Superior temporal gyrus (tissue), 1 donor: ENCODE data around the gene COX19.

Experiments used
- DNase-seq: peaks from one replicate; pipeline ENCODE4 v3.0.0-alpha.2; 2016; ENCODE audit errors: extremely low spot score

The COX19 gene

DNA sequence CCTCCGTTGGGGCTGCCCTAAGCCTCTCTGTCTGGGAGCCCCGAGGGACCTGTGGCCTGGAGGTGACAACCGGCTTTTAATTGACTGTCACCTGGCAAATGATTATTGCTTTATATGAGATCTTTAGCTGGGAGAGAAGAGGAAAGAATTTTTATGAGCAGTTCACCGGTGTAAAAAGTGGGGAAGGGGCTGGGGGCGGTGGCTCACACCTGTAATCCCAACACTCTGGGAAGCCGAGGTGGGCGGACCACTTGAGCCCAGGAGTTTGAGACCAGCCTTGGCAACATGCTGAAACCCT lies 2.6 kb upstream of the COX19 start:
- DNase-seq: no peak

DNA sequence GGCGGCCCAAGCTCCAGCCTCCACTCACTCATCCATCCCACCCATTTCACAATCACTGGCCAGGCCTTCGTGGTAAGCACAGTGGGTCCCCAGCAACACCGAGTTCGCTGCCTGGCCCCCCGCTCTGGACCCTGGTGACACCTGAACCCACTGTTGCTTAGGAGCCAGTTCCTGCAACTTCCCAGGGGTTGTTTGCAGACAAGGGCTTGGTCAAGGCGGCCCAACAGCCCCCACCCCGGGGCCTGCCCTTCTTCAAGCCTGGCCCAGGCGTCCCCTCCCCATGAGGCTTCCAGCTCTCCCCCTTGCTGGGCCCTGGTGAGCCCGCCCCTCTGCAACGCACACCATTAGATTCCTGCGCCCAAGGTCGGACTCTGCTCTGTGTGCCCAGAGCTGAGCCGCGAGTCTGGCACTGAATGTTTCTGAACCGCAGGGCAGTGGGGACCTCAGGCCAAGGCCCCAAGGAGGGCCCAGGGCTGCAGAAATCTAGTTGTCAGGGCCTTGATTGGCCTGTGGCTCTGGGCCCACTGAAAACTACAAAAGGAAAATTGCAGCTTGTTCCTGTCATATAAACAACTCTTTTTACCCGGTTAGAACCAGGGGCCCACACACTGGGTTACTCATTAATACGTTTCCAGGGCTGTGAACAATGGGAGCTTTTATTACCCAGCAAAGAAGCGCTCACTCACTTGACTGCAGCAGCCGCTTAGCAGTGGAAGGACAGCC lies 2.1 kb upstream of the COX19 start:
- peak; percentile 94 for DNase-seq

GRCh38 chr7:976901-977325 lies 1.6 kb upstream of the COX19 start:
- DNase-seq: no peak

GRCh38 chr7:975702-976473 lies 539 bp upstream of the COX19 start:
- DNase-seq: no peak

DNA sequence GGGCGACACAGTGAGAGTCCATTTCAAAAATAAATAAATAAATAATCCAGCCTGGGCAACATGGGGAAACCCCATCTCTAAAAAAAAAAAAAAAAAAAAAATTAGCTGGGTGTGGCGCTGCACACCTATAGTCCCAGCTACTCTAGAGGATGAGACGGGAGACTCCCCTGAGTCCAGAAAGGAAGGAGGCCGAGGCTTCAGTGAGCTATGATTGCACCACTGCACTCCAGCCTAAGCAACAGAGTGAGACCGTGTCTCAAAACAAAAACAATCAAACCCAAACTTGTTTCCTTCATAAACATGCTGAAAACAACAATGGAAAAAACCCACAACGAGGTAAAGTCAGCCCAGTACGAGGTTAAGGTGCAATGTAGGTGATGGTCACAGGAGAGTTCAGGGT lies 1.2 kb downstream of the COX19 start:
- DNase-seq: no peak

DNA sequence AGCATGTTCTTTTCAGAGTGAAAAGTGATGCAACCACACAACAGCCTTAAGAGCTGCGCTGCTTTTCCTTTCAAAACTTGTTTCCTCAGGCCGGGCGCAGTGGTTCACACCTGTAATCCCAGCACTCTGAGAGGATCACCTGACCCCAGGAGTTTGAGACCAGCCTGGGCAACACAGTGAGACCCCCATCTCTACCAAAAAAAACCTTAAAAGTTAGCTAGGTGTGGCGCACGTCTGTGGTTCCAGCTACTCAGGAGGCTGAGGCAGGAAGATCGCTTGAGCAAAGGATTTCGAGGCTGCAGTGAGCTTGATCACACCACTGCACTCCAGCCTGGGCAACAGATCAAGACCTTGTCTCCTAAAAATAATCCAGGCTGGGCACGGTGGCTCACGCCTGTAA lies 2.0 kb downstream of the COX19 start:
- no peak for DNase-seq

DNA sequence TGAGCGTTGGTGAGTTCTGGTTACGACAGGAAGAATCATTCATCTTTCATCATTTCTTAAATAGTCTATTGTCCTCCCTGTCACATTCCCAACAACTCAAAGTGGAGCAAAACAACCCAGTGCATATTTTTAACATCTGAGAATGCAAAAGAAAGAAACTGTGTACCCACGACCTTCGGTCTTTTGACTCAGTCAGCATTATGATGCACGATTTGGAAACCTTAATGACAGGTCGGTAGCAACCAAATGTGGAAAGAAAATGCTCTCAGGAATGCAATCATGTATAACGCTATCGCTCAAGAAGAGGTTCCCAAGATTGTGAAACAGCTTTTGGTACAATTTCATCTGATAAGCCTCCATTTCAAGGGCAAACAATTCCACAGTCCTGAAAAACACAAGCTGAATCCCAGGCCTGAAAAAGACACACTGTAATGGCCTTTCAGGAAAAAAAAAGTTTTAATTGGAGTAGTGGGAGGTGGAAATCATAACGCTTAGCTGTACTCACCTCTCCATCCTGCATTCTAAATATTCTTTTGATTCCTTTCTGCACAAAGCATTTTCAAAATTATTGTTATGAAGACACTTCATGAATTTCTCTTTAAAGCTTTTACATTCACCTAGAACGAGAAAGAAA lies 2.6 kb downstream of the COX19 start:
- DNase-seq: no peak

DNA sequence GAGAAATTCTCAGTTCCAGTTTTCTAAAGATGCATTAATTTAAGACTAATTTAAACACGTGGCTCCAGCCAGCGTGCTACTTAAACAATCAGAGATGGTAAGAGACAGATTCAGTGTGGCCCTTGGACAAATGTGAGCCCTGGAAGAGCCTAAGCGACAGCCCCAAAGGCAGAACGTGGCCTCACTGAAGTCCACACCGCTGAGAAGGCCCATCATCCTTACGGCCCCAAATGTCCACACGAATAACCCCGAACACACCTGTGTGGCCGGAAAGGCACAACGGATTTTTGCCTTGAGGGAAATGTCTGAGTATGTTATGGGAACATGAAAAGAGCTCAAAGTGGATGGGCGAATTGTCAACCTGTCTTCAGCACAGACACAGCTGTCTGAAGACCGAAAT lies 3.2 kb downstream of the COX19 start:
- no peak for DNase-seq

DNA sequence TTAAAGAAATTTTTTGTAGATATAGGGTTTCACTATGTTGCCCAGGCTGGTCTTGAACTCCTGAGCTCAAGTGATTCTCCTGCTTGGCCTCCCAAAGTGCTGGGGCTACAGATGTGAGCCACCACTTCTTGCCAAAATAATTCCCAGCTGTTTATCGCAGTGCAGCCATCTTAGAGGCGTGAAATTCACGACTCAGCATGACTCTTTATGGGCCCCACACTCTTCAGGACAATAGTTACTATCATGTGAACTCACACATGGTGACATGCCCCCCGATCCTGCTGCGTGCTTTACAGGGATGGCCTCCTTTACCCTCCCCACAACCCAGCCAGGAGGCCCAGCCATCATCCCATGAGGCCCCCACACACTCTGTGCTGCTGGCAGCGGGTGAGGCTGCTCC lies 4.6 kb downstream of the COX19 start:
- no peak for DNase-seq

- no peak for DNase-seq
Observed at GRCh38 chr7:969403-969802, 5.9 kb downstream of the COX19 start.

DNA sequence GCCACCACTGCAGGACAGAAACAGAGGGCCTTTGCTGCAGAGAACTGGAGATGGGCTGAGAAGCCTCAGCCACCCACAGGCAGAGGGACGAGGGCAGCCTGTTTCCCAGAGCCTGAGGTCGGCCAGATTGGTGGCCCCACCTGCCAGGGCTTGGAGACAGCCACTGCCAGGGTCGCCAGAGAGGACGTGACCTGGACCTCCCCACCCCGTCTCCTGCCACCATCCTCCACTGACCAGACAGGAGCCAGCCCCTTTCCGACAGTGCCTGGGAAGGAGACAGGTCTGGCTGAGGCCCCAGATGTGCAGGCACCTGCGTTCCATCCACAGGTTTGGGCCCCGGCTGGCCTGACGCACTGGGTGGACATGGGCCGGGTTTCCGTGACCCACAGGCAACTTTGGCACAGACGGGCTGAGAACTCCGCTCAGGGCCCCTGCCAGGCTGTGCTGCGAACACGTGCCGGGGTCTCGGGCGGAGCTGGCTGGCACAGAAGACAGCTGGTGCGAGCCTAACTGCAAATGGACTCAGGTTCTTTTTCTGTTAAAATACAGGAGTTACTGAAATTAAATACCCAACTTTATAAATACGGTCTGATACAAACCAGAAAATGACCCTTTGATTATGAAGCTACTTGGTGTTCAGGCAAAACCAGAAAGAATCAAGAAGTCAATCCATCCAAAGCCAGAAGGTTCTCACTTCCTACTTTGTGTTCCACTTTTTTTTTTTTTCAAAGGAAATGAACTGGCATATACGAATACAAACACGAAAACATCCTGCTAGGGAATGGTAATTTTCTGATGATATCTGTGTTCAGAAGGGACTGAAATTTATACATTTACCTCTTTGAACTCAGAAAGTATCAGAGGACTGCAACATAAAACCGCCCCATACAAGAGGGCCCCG lies 6.9 kb downstream of the COX19 start:
- DNase-seq: no peak

- DNase-seq: no peak
Observed at GRCh38 chr7:967361-968082, 7.8 kb downstream of the COX19 start.

- no peak for DNase-seq
Observed at GRCh38 chr7:966291-967069, 8.9 kb downstream of the COX19 start.

DNA sequence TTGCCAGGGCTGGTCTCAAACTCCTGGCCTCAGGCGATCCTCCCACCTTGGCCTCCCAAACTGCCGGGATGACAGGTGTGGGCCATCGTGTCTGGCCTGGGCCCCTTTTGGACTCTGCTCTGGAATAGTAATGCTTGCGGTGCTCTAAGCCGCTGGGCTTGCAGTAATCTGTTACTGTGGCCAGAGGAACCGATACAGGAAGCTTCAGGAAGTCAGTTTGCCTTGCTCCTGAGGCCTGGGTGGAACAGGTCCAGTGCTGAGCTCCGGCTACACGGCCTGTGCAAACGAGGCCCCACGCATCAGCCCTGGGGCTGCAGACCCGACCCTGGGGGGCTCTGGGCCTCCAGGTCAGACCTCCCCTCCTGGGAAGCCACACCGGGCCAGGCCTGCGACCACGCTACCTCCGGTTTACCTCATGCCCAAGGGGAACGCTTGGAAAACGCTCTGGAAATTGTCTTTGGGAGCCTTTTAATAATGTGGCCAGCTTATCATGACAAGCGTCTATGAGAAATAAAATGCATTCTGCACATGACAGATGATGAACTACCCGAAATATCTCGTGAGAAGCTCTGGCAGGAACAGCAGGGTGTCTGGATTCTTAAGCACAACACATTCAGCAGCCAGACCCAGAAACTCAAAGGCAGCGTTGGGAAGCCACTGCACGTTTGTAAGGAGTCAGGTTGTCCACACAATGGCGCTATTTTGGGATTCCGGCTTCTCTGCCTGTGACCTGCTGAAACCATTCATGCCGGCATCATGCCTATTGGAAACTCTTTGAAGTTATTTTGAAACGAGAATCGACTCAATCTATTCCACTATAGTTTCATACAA lies 10.7 kb downstream of the COX19 start:
- peak; percentile 74 for DNase-seq

- no peak for DNase-seq
Observed at GRCh38 chr7:963236-964078, 11.9 kb downstream of the COX19 start.

GRCh38 chr7:962401-963081 lies 12.8 kb downstream of the COX19 start:
- DNase-seq: no peak

DNA sequence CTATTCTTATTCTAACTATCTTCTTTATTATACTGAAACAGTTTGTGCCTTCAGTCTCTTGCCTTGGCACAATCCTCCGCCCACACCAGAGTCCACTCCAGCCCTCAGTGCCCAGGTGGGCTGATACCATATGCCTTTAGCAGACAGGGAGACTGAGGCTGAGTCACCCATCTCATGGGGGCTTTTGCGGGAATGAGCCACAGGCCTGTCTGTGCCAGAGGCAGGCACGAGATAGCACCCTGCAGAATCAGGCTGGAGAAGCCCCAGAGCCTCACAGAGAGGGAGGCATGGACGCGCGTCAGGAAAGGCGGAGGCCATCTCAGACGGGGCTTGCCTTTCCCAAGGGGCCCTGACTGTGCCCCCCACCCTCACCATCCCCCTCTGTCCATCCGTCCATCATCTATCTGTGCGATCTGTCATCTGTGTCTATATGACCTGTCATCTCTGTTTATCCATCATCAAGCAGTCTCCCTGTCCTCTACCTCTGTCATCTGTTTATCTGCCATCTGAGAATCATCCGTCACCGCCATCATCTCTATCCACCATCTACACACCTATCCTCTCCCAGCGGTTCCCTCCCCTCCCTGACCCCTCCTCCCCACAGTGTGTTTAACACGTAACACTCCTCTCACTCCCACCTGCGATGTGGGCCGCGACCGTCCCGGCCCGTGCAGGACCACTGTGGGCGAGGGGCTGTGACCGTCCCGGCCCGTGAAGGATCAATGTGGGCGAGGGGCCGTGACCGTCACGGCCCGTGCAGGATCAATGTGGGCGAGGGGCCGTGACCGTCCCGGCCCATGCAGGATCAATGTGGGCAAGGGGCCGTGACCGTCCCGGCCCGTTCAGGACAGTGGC lies 13.6 kb downstream of the COX19 start:
- no peak for DNase-seq
